Duodenal mucosa (tissue), 2 donors: ENCODE data around the gene STXBP2.

Source experiments
- H3K27ac ChIP-seq: one replicate; pipeline ENCODE4 v1.7.0; 2013; ENCODE audit warnings: low read depth, low read length
- H3K27me3 ChIP-seq, 2 donors: one replicate each; pipeline ENCODE4 v1.7.0; 2013; ENCODE audit warnings: low read length in 2 of 2, control low read depth in 1 of 2; ENCODE audit not compliant: insufficient read depth in 2 of 2, control insufficient read depth in 1 of 2
- H3K36me3 ChIP-seq, 2 donors: one replicate each; pipeline ENCODE4 v1.7.0; 2013; ENCODE audit warnings: low read length in 2 of 2, control low read depth in 1 of 2; ENCODE audit not compliant: insufficient read depth in 2 of 2, control insufficient read depth in 1 of 2
- H3K4me1 ChIP-seq, 2 donors: one replicate each; pipeline ENCODE4 v1.7.0; 2013; ENCODE audit warnings: low read length in 2 of 2, control low read depth in 1 of 2; ENCODE audit not compliant: insufficient read depth in 2 of 2, control insufficient read depth in 1 of 2
- H3K4me3 ChIP-seq, 2 donors: one replicate each; pipeline ENCODE4 v1.7.0; 2013; ENCODE audit warnings: low read length in 2 of 2, low read depth in 1 of 2
- H3K9ac ChIP-seq, 2 donors: one replicate each; pipeline ENCODE4 v1.7.0; 2013; ENCODE audit warnings: low read length in 2 of 2, low read depth in 1 of 2
- H3K9me3 ChIP-seq, 2 donors: one replicate each; pipeline ENCODE4 v1.7.0; 2013; ENCODE audit warnings: low read length in 2 of 2, control low read depth in 1 of 2; ENCODE audit not compliant: control insufficient read depth in 1 of 2

The STXBP2 gene

GRCh38 chr19:7663706-7664105, 26.8 kb downstream of the STXBP2 start:
- Histone ChIP-seq H3K36me3 (no peaks in the 10 kb centered on the region), H3K9ac (no peak overlapping the region), H3K4me1 (no peaks in the 10 kb centered on the region), H3K27ac (no peak overlapping the region), H3K9me3 (no peaks in the 10 kb centered on the region), H3K27me3 (no peaks in the 10 kb centered on the region), H3K4me3 (no peak overlapping the region)

- Histone ChIP-seq H3K4me3 (no peak overlapping the region), H3K27me3 (peaks cover 0 to 5% of the 10 kb centered on the region in 2 donors), H3K4me1 (no peaks in the 10 kb centered on the region)
Measured at GRCh38 chr19:7665076-7665475, 28.2 kb downstream of the STXBP2 start.

GRCh38 chr19:7668842-7669241, 31.9 kb downstream of the STXBP2 start, which contains the start of gene RETN:
TSS of gene RETN (plus strand) at chr19:7669049. CDS start at chr19:7669327, 278 bp downstream.
- H3K36me3 ChIP-seq, result no peaks in the 10 kb centered on the region
- no peak within 1 kb of the TSS for H3K4me3 ChIP-seq
- peaks cover 0 to 1% of the 10 kb centered on the region in 2 donors for H3K9me3 ChIP-seq
- H3K27ac ChIP-seq, result no peak within 1 kb of the TSS
- peaks cover 0 to 19% of the 10 kb centered on the region in 2 donors for H3K27me3 ChIP-seq
- no peaks in the 10 kb centered on the region for H3K4me1 ChIP-seq
- no peak within 1 kb of the TSS for H3K9ac ChIP-seq

More at GRCh38 chr19:7665076-7665475, 28.2 kb downstream of the STXBP2 start:
- no peak overlapping the region for H3K27ac ChIP-seq
- no peaks in the 10 kb centered on the region for H3K9me3 ChIP-seq
- H3K9ac ChIP-seq, result no peak overlapping the region
- no peaks in the 10 kb centered on the region for H3K36me3 ChIP-seq

GRCh38 chr19:7669641-7670040, 32.7 kb downstream of the STXBP2 start:
- H3K4me3 ChIP-seq, result no peak overlapping the region
- H3K27ac ChIP-seq, result no peak overlapping the region
- no peaks in the 10 kb centered on the region for H3K4me1 ChIP-seq
- no peaks in the 10 kb centered on the region for H3K36me3 ChIP-seq
- peaks cover 0 to 19% of the 10 kb centered on the region in 2 donors for H3K27me3 ChIP-seq
- H3K9ac ChIP-seq, result no peak overlapping the region
- H3K9me3 ChIP-seq, result peaks cover 0 to 2% of the 10 kb centered on the region in 2 donors

GRCh38 chr19:7670150-7670783, 33.4 kb downstream of the STXBP2 start:
- H3K9me3 ChIP-seq, result peaks cover 0 to 2% of the 10 kb centered on the region in 2 donors
- H3K9ac ChIP-seq, result no peak overlapping the region
- H3K27me3 ChIP-seq, result peaks cover 0 to 19% of the 10 kb centered on the region in 2 donors
- H3K36me3 ChIP-seq, result no peaks in the 10 kb centered on the region
- H3K4me1 ChIP-seq, result no peaks in the 10 kb centered on the region
- no peak overlapping the region for H3K27ac ChIP-seq
- H3K4me3 ChIP-seq, result no peak overlapping the region

GRCh38 chr19:7670790-7671189, 33.9 kb downstream of the STXBP2 start:
- H3K27ac ChIP-seq, result no peak overlapping the region
- H3K4me3 ChIP-seq, result no peak overlapping the region
- peaks cover 0 to 2% of the 10 kb centered on the region in 2 donors for H3K9me3 ChIP-seq
- H3K36me3 ChIP-seq, result no peaks in the 10 kb centered on the region
- H3K9ac ChIP-seq, result no peak overlapping the region
- H3K27me3 ChIP-seq, result peaks cover 1 to 19% of the 10 kb centered on the region in 2 donors
- no peaks in the 10 kb centered on the region for H3K4me1 ChIP-seq

GRCh38 chr19:7672522-7672921, 35.6 kb downstream of the STXBP2 start:
- H3K9me3 ChIP-seq, result peaks cover 0 to 2% of the 10 kb centered on the region in 2 donors
- H3K9ac ChIP-seq, result no peak overlapping the region
- no peaks in the 10 kb centered on the region for H3K36me3 ChIP-seq
- H3K27ac ChIP-seq, result no peak overlapping the region
- peaks cover 3 to 20% of the 10 kb centered on the region in 2 donors for H3K27me3 ChIP-seq
- H3K4me1 ChIP-seq, result peaks cover 0 to 4% of the 10 kb centered on the region in 2 donors
- no peak overlapping the region for H3K4me3 ChIP-seq

- Histone ChIP-seq H3K4me1 (peaks cover 2 to 6% of the 10 kb centered on the region in 2 donors), H3K27me3 (peaks cover 8 to 28% of the 10 kb centered on the region in 2 donors), H3K27ac (no peak overlapping the region), H3K9me3 (peaks cover 0 to 2% of the 10 kb centered on the region in 2 donors), H3K36me3 (no peaks in the 10 kb centered on the region), H3K4me3 (no peak overlapping the region), H3K9ac (no peak overlapping the region)
Measured at GRCh38 chr19:7674010-7675005, 37.4 kb downstream of the STXBP2 start.

GRCh38 chr19:7676376-7676775, 39.5 kb downstream of the STXBP2 start:
- no peaks in the 10 kb centered on the region for H3K36me3 ChIP-seq
- H3K27me3 ChIP-seq, result peaks cover 8 to 23% of the 10 kb centered on the region in 2 donors
- H3K9me3 ChIP-seq, result peaks cover 0 to 2% of the 10 kb centered on the region in 2 donors
- no peak overlapping the region for H3K4me3 ChIP-seq
- no peak overlapping the region for H3K9ac ChIP-seq
- peaks cover 6 to 21% of the 10 kb centered on the region in 2 donors for H3K4me1 ChIP-seq
- H3K27ac ChIP-seq, result no peak overlapping the region

GRCh38 chr19:7676854-7677253, 39.9 kb downstream of the STXBP2 start, which contains the start of gene MCEMP1:
TSS of gene MCEMP1 (plus strand) at chr19:7677090. CDS start at chr19:7677121, 31 bp downstream.
- Histone ChIP-seq H3K4me3 (no peak within 1 kb of the TSS), H3K27ac (no peak within 1 kb of the TSS), H3K36me3 (no peaks in the 10 kb centered on the region), H3K4me1 (peaks cover 6 to 26% of the 10 kb centered on the region in 2 donors), H3K27me3 (peaks cover 8 to 20% of the 10 kb centered on the region in 2 donors), H3K9ac (no peak within 1 kb of the TSS), H3K9me3 (peaks cover 0 to 2% of the 10 kb centered on the region in 2 donors)
